HG03469 (cell line): ENCODE measurements around the gene VPREB1.
"Not testable (repeated sequence)": the region's sequence is repeated elsewhere in the genome, so short reads cannot be mapped to it uniquely, and the experiment has no call there.

Experiments
- ATAC-seq: cut with Tn5 transposase; IDR thresholded peaks from one replicate; pipeline ENCODE4 v1.9.1; 2021; ENCODE audit warnings: mild to moderate bottlenecking, moderate library complexity, moderate number of reproducible peaks; ENCODE audit not compliant: unreplicated experiment

Gene VPREB1

DNA sequence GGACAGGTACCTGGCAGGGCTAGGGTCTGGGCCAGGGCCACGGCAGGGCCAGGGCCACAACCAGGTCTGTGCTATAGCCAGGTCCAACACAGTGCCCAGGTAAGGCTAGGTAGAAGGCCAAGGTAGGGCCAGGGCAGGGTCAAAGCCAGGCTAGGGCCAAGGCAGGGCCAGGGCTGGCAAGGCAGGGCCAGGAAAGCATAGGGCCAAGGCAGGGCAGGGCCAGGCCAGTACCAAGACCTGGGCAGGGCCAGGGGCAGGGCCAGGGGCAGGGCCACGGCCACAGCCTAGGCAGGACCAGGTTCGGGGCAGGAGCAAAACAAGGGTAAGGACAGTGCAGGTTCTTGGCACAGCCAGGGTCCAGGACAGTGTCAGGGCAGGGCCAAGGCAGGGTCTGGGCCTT is 48.1 kb downstream of the VPREB1 start:
- ATAC-seq = not testable (repeated sequence)

DNA sequence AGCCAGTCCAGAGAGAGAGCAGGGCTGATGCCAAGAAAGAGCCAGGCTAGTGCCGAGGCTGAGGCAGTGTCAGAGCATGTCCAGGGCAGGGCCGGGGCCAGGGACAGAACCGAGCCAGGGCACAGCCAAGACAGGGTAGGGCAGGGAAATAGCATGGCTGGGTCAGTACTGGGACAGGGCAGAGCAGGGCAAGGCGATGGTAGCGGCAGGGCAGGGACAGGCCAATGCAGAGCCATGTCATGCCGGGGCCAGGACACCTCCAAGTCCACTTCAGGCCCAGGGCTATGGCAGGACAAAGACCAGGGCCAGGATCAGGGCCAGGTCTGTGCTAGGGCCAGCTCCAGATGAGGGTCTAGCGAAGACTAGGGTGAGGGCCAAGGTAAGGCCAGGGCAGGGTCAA is 48.9 kb downstream of the VPREB1 start:
- ATAC-seq = not testable (repeated sequence)

DNA sequence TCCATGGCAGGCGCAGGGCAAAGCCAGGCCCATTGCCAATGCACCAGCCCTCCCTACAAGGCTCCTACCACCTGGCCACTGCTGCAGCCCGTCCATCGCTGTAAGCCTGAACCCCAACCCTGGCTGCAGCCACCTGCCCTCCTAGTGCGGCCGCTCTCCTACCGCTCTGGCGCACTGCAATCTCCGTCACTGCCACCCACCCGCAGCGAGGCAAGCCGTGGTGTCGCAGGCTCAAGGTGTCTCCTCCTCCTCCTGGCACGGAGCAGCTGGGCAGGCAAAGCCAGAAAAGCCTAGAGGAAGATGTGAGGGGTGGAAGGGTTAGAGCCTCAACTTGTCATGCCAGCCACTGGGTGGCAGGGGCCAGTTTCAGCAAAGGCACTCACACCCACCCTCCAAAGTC is 50.1 kb downstream of the VPREB1 start:
- ATAC-seq = not testable (repeated sequence)
